HG02642 (cell line): ENCODE measurements around the gene CSTPP1.
A peak's percentile ranks its signal among the peaks of the same experiment; 100 is the strongest.

Experiments
- ATAC-seq: cut with Tn5 transposase; IDR thresholded peaks from one replicate; pipeline ENCODE4 v1.9.1; 2021; ENCODE audit warnings: mild to moderate bottlenecking; ENCODE audit not compliant: unreplicated experiment, poor library complexity

The CSTPP1 gene

DNA sequence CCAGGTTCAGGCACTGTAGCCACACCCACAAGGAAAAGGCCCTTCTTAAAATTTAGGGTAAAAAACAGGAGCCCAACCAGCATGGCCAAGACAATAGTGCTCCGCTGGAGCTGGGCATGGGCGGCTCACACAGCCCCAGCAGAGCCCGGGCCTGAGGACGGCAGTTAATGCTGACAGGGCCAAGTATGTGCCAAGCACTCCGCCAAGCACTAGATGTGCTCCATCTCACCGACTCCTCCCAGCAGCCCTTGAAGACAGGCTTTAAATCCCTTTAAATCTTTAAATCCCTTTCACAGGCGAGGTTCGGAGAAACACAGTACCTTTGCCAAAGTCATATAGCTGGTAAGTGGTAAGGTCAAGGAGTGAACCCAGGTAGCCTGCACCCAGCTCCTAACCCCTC lies 235.3 kb downstream of the CSTPP1 start:
- no peak for ATAC-seq

DNA sequence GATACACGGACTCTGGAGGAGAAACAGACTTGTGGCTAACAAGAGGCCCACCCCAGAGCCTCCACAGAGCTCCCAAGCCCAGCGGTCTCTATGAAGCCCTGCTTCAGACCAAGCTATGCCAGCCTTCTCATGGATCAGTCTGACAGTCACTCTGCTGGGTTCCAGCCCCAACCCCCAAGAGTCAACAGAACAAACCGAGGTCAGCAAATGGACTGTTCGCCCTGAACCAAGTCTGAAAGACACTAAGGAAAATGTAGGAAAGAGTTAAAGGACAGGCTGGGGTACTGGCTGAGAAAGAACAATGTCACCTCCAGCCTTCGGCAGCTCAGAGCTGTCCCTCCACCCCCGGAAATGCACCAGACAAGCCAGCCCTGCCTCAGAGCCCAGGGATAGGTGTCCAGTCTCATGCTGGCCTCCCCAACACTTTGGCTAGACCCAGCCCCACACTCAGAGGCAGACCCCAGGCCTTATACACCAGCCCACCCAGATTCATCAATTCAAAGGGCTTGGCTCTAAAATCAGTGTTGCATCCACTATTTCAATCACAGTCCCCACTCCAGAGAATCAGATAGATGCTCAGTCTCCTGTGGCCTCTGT lies 236.3 kb downstream of the CSTPP1 start:
- ATAC-seq, result no peak

DNA sequence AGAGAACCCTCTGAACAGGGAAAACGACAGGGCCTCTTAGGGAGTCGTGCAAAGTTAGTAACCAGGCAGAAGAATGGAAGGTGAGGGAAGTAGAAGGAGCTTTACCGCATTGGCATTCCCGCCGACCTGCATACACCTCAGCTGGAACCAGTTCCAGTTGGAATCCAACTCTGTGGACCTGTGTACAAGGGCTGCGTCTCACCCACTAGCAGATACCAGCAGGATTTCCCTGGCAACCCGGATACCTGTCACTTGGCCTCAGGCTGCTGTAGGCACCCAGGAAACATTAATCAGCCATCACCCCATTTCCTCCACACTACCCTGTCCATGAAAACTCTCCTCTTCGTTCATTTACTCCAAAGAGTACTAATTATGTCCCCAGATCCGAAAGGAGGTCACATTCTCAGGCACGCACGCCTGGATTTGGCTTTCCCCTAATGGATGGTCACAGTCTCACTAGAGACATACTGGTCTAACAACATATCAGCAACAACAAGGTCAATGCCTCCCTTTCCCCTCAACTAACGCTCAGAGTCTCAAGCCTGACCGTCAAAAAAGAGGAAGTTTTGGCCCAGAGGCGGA lies 239.3 kb downstream of the CSTPP1 start:
- no peak for ATAC-seq

DNA sequence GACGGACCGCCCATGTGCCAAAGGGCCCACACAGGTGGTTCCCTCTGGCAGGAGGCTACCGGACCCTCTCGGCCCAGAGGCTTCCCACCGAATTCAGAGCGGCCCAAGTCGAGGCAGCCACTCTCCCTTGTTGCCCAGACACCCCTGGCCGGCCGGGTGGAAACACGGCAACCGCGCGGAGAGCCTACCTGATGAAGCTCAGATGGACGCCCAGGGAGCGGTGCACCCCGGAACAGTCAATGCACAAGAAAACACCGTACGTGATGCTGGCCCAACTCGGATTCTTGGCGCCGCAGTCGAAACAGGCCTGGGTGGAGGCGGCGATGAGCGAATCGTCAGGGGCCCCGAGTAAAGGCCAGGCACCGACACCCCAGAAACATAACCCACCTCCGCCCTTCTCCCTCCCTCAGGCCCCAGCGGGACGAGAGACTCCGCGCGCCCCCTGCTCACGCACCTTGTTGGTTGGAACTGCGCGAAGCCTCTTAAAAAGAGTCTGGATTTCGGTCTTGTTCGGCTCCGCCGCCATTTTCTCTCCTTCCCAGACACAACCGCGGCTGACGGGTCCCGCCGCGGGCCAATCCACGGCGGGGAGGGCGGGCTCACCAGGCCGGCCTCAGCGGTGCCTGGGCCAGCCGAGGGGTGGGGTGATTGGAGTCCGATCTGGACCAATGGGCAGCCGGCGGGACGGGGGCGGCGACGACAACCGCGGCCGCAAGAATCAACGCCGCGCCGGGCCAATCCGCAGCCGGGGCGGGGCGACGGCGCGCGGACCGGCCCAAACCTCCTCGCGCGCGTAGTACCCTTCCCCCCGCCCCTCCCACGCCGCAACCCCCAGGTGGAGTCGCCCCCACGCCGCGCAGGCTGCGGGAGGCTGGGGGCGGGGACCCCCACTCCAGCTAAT lies 240.0 kb downstream of the CSTPP1 start, which contains the start of gene ARFGAP2:
ARFGAP2 (minus strand) TSS at position 552 of the 901 bp plus-strand sequence; CDS start at position 526, 26 bp downstream.
- peak; percentile 90 for ATAC-seq

DNA sequence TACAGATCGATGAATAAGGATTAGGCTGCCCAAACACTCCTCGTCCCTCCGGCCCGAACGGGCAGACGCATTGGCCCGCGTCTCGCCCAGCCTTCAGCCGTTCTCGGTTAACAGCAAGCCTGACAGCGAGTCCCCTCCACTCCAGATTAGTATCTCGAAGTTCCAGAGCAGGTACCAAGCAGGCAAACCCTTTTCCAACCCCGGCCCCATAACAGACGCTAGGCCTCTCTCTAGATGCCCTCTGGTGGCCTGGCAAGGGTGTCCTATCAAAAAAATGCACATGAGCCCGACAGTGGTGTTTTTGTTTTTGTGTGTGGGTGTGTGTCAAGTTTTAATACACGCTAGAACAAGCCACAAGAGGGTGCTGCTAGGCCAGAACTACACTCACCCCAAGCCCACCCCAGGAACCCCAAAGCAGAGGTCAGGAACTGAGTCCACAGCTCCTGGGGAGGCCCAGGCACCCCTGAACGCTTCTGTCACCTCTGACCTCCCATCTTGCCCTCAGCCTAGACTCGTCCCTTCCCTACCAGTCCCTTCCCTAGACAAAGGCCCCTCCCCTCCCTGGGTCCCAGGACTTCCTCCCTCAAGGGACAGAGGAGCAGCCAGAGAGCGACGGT lies 240.8 kb downstream of the CSTPP1 start:
- peak; percentile 45 for ATAC-seq

DNA sequence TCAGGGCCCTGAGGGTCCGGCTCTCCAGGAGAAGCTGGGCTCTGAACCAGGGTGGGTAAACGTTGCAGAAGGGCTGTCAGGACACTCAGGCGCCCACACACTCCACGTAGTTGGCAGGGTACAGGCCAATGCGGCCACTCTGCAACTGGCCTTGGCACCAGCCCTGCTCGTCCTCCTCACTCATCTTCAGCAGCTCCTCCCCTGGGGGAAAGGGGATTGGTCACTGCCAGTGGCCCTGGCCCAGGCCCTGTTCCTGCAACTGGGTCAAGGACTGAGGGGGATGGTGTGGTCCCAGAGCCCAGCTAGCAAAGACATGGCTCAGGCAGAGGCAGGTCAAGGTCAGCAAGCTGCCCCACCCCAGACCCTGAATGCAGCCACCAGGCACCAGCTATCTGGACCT lies 241.3 kb downstream of the CSTPP1 start:
- no peak for ATAC-seq

DNA sequence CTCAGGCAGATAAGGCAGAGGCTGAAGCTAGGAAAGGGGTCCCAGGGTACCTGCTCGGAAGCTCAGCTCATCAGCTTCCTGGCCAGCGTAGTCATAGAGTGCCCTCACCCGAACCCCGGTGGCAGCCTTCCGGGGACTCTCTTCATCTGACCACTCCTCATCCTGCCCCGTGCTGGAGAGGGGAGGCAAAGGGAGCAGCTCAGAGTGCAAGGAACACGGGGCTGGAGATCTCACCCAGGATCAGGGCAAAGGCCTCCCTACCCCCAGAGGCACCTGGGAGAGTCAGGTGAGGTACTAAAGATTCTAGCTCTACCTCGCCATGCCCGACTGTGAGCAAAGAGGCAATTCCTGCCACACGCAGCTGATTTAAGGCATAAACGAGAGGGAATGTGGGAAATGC lies 241.8 kb downstream of the CSTPP1 start:
- ATAC-seq, result no peak

DNA sequence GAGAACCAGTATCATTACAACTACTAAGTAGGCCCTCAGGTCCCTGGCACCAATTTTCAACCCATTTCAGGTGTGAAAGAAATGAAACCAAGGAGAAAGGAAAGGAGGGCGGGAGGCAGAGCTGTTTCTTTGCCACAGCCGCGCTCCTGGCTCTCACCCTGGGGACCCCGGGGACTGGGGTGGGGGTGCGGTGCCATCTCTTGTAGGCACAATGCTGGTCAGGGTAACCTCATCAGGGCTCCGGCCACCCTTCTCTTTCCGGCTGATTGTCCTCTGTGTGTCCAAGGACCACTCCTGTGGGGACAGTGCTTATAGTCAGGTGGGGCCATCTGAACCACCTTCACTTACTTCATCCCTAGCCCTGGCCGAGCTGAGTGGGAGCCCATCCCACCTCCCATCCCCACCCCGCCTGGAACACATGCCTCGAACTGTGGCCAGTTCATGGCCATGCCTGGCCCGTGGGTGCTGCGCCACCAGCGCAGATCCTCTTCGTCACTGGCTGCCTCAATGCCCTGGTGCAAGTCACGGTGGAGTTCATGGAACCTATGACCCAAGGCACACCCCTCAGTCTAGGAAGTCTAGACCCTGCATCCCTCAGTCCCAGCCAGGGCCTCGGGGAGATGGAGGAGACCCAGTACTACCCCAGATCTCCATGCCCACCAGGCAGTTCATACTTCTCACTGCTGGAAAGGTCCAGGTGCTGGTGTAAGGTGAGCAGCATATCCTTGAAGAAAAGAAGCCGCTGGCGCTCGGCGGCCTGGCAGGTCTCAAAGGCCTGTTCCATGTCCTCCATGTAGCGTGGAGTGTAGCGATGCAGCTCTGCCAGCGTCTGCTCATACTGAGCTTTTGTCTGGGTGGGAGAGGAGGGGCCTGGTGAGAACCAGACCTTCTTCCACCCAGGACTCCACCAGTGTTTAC lies 242.4 kb downstream of the CSTPP1 start:
- no peak for ATAC-seq

DNA sequence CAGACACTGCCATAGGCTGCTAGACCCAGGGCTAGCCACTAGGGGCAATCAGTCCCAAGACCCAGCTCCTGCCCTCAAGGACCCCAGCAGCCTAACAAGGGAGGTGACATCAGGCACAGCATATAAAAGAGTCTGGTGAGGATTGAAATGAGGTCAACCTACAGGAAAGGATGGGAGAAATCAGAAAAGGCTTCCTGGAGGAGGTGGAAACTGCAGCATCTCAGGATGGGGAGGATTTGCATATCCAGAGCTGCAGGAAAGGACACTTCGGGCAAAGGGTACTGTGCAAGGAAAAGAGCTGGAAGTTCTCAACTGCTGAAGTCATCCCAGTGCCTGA lies 243.1 kb downstream of the CSTPP1 start:
- ATAC-seq, result no peak

DNA sequence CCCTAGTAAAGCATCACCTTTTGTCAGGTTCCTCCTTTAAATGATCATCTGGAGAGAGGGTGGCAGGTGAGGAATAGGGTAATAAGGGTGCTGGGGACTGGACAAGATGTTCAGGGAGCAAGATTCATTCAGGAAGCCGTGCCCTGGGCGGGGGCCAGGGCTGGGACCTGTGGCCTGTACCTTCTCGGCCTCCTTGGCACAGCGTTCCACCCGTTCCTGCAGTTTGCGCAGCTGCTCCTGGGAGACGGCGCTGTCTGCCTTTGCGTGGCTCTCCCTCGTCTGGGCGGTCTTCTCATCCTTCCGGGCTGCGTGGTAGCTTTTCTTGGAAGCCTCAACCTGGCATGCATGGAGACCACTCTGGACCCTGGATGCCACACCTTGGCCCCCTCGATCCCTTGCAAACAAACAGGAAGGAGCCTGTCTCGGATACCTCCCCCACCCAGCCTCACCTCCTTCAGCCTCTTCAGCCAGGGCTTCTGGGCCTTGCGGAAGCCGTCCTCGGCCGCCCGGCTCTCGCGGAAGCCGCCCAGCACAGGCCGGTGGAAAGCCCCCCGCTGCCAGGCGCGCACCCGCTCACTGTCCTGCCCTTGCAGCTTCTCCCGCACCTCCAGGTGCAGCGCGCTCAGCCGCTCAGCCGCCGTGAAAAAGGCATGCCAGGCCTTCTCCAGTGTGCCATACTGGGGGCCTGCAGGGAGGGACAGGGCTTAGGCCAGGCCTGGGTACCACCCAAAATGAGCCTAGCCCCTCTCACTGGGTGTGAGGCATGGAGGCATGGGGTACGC lies 243.6 kb downstream of the CSTPP1 start:
- ATAC-seq, result no peak

DNA sequence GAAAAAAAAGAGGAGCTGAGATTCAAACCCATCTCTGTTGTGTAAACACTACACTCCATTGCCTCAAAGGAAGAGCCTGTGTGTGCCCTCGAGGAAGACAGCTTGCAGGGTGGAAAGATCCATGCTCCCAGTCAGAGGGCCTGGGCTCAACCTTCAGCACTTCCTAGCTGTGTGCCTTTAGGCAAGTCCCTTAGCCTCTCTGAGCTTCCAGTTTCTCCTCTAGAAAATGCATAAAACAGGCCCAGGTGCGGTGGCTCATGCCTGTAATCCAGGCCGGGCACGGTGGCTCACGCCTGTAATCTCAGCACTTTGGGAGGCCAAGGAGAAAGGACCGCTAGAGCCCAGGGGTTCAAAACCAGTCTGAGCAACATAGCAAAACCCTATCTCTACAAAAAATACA lies 244.7 kb downstream of the CSTPP1 start:
- ATAC-seq, result no peak

DNA sequence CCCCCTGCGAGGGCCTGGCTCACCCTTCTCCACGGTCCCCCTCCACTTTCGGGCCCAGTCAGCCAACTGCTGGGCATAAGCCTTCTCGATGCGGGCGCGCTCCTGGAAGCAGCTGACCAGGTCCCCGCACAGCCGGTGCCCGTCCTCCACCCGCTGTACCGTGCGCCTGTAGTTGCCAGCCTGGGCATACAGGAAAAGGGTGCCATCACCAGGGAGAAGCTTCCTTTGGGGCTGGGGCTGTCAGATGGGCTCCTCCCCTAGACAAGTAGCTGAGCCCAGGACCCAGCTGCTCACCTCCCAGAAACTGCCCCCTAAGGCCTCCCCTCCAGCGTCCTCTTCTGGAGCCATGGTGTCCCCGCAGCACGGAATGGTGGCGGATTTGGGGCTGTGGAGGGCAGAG lies 245.8 kb downstream of the CSTPP1 start:
- ATAC-seq, result no peak

DNA sequence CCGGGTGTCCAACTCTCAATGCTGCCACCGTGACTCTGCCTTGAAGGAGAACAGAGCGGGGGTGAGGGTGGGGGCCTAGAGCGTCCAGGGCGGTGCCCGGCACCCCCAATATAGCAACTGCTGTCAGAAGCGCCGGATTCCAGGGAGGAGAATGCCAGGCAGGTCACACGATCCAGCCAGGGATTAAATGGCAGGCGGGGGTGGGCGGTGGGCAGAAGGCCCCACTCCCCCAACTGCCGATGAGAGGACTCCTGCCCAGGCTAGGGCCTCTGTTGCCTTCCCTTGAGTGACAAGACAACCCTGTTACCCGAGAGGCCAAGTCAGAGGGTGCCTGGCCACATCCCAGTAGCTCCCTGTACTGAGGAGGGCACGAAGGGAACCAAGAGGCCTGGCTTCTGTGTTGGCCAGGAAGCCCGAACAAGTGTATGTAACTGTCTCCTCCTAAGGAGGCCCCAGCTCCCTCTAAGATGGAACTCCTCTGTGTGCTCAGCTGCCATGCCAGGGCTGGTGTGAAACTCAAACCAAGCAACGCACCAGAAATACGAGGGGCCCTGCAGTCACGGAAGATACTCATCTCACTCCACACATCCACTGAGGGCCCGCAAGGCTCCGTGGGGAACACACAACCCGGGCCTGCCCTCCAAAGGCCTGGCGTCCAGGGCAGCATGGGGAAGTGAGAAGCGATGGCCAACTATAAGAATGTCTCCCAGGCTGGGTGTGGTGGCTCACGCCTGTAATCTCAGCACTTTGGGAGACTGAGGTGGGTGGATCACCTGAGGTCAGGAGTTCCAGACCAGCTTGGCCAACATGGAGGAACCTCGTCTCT lies 246.7 kb downstream of the CSTPP1 start:
- no peak for ATAC-seq

DNA sequence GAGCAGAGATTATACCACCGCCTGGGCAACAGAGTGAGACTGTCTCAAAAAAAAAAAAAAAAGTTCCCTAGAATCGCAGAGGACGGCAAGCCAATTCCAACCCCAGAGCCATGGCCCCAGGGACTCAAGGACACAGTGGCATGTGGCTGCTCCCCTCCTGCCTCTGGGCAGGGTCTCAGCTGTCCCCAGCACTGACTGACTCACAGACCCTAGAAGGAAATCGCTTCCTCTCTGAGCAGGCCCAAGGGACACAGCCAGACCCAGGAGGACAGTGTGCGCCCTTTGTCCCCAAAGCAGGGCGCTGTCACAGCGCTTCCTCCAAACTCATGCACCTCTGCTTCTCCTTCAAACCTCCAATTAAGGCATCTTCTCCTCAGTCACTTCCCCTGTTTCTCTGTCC lies 247.4 kb downstream of the CSTPP1 start:
- no peak for ATAC-seq

DNA sequence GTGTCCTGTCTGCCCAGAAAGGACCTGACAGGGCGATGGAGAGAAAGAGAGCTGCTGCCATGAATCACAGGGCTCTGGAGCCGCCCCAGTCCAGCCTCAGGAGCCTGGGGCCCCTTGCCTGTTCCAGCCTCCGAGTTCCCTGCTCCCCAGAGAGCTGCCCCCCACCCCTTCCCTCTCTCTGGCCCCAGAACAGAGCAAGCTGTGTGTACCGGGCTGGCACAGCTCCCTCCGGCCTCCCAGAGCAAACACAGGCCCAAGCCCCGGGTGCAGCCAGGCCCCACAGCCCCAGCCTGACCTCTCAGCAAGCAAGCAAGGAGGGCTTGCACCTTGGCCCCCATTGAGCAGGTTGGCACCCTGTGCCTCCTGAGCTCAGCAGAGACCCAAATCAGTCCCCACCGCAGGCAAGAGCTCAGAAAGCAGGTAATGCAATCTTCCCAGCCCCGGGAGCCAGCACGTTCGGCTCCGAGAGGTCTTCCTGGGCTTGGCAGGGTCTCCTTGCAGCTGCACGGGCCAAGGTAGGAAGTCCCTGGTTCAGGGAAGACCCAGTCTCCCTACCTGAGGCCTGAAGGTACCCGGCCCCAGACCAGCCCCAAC lies 248.2 kb downstream of the CSTPP1 start:
- no peak for ATAC-seq

DNA sequence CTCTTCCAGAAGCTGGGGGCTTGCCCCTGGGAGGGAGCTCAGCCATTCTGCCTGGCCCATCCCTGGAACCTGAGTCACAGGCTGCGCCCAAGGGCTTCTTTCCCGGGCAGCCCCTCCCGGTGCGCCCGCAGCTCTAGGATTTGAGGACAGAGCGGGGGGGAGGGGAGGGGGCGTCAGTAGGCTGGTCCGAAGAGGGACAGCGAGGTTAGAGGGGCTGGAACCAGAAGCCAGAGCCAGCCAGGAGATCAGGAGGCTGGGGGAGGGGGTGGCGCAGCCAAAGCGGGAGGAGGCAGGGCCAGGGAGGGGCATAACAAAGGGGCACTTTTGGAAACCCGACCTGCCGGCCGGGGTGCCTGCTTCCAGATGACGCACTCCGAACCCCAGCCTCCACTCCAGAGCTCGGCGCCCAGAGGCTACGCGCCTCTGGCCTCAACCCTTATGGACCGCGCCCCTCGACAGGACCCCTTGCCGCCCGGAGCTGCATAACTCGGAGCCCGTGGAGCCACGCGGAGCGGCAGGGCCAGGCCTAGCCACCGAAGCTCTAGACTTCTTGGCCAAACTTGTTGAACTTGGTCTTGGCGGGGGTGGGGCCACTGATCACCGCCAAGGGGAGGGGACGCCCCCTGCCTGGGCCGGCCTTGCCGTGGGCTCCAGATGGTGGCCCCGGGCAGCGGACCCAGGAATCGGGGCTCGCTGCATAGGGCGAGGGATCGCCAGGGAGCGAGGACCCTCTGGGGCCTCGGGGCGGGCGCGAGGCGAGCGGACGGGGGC lies 248.9 kb downstream of the CSTPP1 start:
- ATAC-seq, result peak; percentile 4

DNA sequence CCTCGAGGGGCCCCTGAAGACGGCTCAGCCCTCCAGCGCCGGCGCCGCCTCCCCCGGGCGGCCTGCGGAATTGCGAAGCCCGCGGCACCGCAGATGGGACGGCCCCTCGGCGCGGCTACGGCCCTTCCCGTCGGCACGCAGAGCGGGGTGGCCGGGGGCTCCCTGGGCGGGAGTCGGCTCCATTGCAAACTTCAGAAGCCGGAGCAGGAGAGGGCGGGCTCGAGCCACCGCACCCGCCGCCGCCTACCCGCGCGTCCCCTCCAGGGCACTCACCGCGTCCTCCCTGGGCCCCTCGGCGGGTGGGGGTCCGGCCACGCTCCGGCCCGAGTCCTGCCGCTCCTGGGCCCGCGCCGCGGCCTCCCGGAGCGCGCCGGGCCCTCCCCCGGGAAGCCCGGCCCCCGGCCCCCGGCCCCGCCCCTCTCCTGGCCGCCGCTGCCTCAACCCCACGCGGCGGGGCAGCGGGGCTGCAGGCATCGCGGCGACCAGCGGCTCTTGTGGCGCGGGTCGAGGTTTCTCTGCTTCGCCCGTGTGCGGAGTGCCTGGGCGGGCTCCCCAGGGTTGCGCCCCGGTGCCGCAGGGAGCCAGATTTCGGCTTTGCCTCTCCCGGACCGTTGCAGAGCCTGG lies 249.6 kb downstream of the CSTPP1 start, which contains the start of gene PACSIN3:
PACSIN3 (minus strand) TSS at position 359 of the 624 bp plus-strand sequence. CDS start 3,707 bp downstream, outside the sequence.
- ATAC-seq, result peak; percentile 64
